ENCODE measurements around the gene PARP11.

DNA sequence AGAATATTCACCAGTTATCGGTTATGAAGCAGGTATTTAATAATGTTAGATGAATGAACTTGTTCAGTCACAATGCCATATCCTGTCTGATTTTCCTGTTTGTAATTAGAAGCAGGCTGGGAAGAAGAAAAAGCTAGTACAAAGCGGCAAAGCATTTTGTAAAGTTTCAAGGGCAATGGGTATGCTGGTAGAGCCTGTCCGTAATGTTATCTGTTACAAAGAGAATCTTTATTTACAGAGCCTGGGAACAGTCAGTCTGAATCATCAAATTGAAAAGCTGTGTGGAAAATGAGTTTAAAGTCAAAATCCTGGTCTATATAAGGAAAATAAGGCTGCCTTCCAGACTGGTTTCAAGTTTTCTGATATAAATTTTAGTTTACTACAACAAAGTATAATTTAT is 40.5 kb downstream of the PARP11 start:
- TF ChIP-seq POLR2AphosphoS5 (IDR thresholded peaks at IDR 0.05; ENCODE audit: low read depth, low read length) (no peak), TAF1 (IDR thresholded peaks at IDR 0.05; ENCODE audit: borderline replicate concordance, low read depth, low read length) (no peak), POLR2A (IDR thresholded peaks at IDR 0.05; ENCODE audit: low read depth, low read length) (no peak)
